HG02642 (cell line): ENCODE data around the gene PNMA8C.
"Not testable (repeated sequence)": the region's sequence is repeated elsewhere in the genome, so short reads cannot be mapped to it uniquely, and the experiment has no call there.

Experiments
- ATAC-seq: cut with Tn5 transposase; IDR thresholded peaks from one replicate; pipeline ENCODE4 v1.9.1; 2021; ENCODE audit warnings: mild to moderate bottlenecking; ENCODE audit not compliant: unreplicated experiment, poor library complexity

The PNMA8C gene

GRCh38 chr19:46412650-46413261 is 16.0 kb downstream of the PNMA8C start:
- no peak for ATAC-seq

GRCh38 chr19:46411925-46412649 is 16.6 kb downstream of the PNMA8C start:
- ATAC-seq, result no peak

GRCh38 chr19:46411088-46411924 is 17.4 kb downstream of the PNMA8C start:
- no peak for ATAC-seq

- ATAC-seq, result no peak
These were observed 18.3 kb downstream of the PNMA8C start for GRCh38 chr19:46410205-46411087.

- ATAC-seq, result no peak
These were observed 19.5 kb downstream of the PNMA8C start for GRCh38 chr19:46409191-46409590.

- ATAC-seq, result no peak
These were observed 20.1 kb downstream of the PNMA8C start for GRCh38 chr19:46408664-46409039.

GRCh38 chr19:46407856-46408663 is 20.7 kb downstream of the PNMA8C start:
- no peak for ATAC-seq

- ATAC-seq, result no peak
These were observed 21.8 kb downstream of the PNMA8C start for GRCh38 chr19:46406976-46407375.

- ATAC-seq, result no peak
These were observed 23.8 kb downstream of the PNMA8C start for GRCh38 chr19:46404753-46405468.

- ATAC-seq, result no peak
These were observed 24.5 kb downstream of the PNMA8C start for GRCh38 chr19:46404055-46404752.

- ATAC-seq, result no peak
These were observed 26.0 kb downstream of the PNMA8C start for GRCh38 chr19:46402725-46403124.

- not testable (repeated sequence) for ATAC-seq
These were observed 30.8 kb downstream of the PNMA8C start for GRCh38 chr19:46397801-46398479.

- ATAC-seq, result no peak
These were observed 34.3 kb downstream of the PNMA8C start for GRCh38 chr19:46394402-46394797.

- ATAC-seq, result no peak
These were observed 35.0 kb downstream of the PNMA8C start for GRCh38 chr19:46393456-46394401.

GRCh38 chr19:46392837-46393236 is 35.9 kb downstream of the PNMA8C start:
- no peak for ATAC-seq

- ATAC-seq, result no peak
These were observed 36.4 kb downstream of the PNMA8C start for GRCh38 chr19:46392252-46392801.
